ENCODE measurements around the gene PEAK3. TPM values are rescaled to one million over a fixed set of nuclear protein-coding genes. Genes with fewer than 3 reads are reported as not detected.
A peak's percentile ranks its signal among the peaks of the same experiment; 100 is the strongest.

PEAK3 gene
- 0.44 and 0.51 TPM in 2 replicates for total RNA-seq
- long read RNA-seq = 0 reads

GRCh38 chr19:2282062-2282861 lies at the start of gene PEAK3:
Gene PEAK3, minus strand, starts transcription at chr19:2282175. Its CDS starts 1,244 bp downstream, at chr19:2280931.
- peak; percentile 90 for DNase-seq (ENCODE audit: extremely low spot score, unreplicated experiment)
- TF ChIP-seq CTCF (IDR thresholded peaks at IDR 0.05) = no peak
- Mint-ChIP-seq H3K9me3 (ENCODE audit: unreplicated experiment) (no peaks in the 10 kb centered on the region), H3K4me3 (ENCODE audit: unreplicated experiment) (peak within 1 kb of the TSS; percentile 67), H3K27ac (ENCODE audit: unreplicated experiment) (peak within 1 kb of the TSS; percentile 83), H3K27me3 (ENCODE audit: unreplicated experiment) (no peaks in the 10 kb centered on the region), H3K36me3 (ENCODE audit: unreplicated experiment) (no peaks in the 10 kb centered on the region), H3K4me1 (ENCODE audit: unreplicated experiment) (peaks cover 21% of the 10 kb centered on the region)

DNA sequence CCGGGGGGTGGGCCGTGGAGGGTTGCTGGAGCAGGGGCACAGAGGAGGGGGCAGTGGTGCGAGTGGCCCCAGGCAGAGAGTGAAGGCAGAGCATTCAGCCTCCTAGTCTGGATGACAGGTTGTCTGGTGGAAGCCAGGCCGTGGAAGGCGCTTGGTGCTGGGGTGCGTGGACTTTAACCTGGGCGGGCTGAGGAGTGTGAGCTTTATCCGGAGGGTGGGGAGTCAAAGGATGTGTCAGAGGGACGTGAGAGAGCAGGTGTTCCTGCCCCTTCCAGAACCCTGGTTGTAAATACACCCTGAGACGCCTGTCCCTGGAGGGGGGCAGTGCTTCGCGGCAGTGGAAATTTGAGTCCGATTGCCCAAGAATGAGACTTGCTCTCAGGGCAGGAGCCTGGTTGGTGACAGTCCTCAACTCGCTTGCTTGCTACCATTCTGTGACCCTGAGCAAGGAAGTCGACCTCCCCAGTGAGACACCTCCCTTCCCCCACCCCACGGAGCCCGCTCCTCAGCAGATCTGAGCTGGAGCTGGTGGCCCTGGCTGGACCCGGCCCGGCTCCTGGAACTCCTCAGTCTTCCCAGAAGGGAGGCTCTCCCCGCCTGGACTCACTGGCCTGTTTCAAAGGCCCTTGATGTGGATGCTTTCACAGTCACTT lies 48.8 kb upstream of the PEAK3 start:
- Mint-ChIP-seq H3K9me3 (ENCODE audit: unreplicated experiment) (no peaks in the 10 kb centered on the region), H3K27me3 (ENCODE audit: unreplicated experiment) (no peaks in the 10 kb centered on the region), H3K4me1 (ENCODE audit: unreplicated experiment) (peaks cover 43% of the 10 kb centered on the region), H3K4me3 (ENCODE audit: unreplicated experiment) (peak overlapping the region; percentile 50), H3K27ac (ENCODE audit: unreplicated experiment) (peak overlapping the region; percentile 27), H3K36me3 (ENCODE audit: unreplicated experiment) (peaks cover 6% of the 10 kb centered on the region)
- no peak for TF ChIP-seq CTCF (IDR thresholded peaks at IDR 0.05)
- DNase-seq (ENCODE audit: extremely low spot score, unreplicated experiment) = no peak

- Mint-ChIP-seq H3K4me1 (ENCODE audit: unreplicated experiment) (peaks cover 43% of the 10 kb centered on the region), H3K4me3 (ENCODE audit: unreplicated experiment) (peak overlapping the region; percentile 50), H3K27ac (ENCODE audit: unreplicated experiment) (no peak overlapping the region), H3K36me3 (ENCODE audit: unreplicated experiment) (peaks cover 7% of the 10 kb centered on the region), H3K27me3 (ENCODE audit: unreplicated experiment) (no peaks in the 10 kb centered on the region), H3K9me3 (ENCODE audit: unreplicated experiment) (no peaks in the 10 kb centered on the region)
- DNase-seq (ENCODE audit: extremely low spot score, unreplicated experiment) = no peak
- TF ChIP-seq CTCF (IDR thresholded peaks at IDR 0.05) = no peak
Measured at GRCh38 chr19:2330255-2330631, 48.3 kb upstream of the PEAK3 start.

- peak overlapping the region; percentile 58 for H3K27ac Mint-ChIP-seq (ENCODE audit: unreplicated experiment)
- H3K4me3 Mint-ChIP-seq (ENCODE audit: unreplicated experiment) = peak overlapping the region; percentile 79
- no peaks in the 10 kb centered on the region for H3K27me3 Mint-ChIP-seq (ENCODE audit: unreplicated experiment)
- peaks cover 8% of the 10 kb centered on the region for H3K36me3 Mint-ChIP-seq (ENCODE audit: unreplicated experiment)
- H3K4me1 Mint-ChIP-seq (ENCODE audit: unreplicated experiment) = peaks cover 43% of the 10 kb centered on the region
- no peaks in the 10 kb centered on the region for H3K9me3 Mint-ChIP-seq (ENCODE audit: unreplicated experiment)
- TF ChIP-seq CTCF (IDR thresholded peaks at IDR 0.05) = no peak
- no peak for DNase-seq (ENCODE audit: extremely low spot score, unreplicated experiment)
Measured at GRCh38 chr19:2329501-2329916, 47.5 kb upstream of the PEAK3 start.

DNA sequence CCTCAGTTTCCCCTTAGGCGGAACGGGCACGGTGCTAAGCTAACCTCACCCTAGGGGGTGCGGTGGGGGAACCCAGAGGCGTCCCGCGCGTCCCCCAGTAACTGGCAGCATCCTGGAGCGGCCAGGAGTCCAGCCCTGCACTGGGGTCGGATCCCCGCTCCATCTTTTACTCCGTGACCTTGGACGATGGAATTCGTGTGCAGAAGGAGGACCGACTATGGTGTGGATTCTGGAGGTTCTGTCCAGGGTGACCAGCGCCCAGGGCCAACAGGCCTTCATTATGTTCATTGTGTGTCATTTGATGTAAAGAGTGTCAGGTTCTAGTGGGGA lies 47.1 kb upstream of the PEAK3 start:
- peaks cover 12% of the 10 kb centered on the region for H3K36me3 Mint-ChIP-seq (ENCODE audit: unreplicated experiment)
- no peak for DNase-seq (ENCODE audit: extremely low spot score, unreplicated experiment)
- peak overlapping the region; percentile 58 for H3K27ac Mint-ChIP-seq (ENCODE audit: unreplicated experiment)
- peaks cover 46% of the 10 kb centered on the region for H3K4me1 Mint-ChIP-seq (ENCODE audit: unreplicated experiment)
- no peaks in the 10 kb centered on the region for H3K9me3 Mint-ChIP-seq (ENCODE audit: unreplicated experiment)
- TF ChIP-seq CTCF (IDR thresholded peaks at IDR 0.05) = no peak
- no peaks in the 10 kb centered on the region for H3K27me3 Mint-ChIP-seq (ENCODE audit: unreplicated experiment)
- H3K4me3 Mint-ChIP-seq (ENCODE audit: unreplicated experiment) = peak overlapping the region; percentile 79
